GM23338 (cell line): ENCODE results near the gene LMX1B.

Experiments used
- CREB1 ChIP-seq: fragments of 250-450 bp; sonication (Bioruptor Pico); IDR thresholded peaks from 2 replicates; pipeline ENCODE4 v1.5.0; 2020; ENCODE audit warnings: low read depth, mild to moderate bottlenecking, moderate library complexity
- EZH2 ChIP-seq: fragments of 200-600 bp; sonication (generic); IDR thresholded peaks from one replicate; pipeline ENCODE4 v1.8.0; 2017; ENCODE audit warnings: antibody characterized with exemption, mild to moderate bottlenecking, low read depth; ENCODE audit not compliant: unreplicated experiment
- EZH2phosphoT487 ChIP-seq: fragments of 200-600 bp; sonication (generic); IDR thresholded peaks from one replicate; pipeline ENCODE4 v1.8.1; 2018; ENCODE audit warnings: antibody characterized with exemption; ENCODE audit not compliant: unreplicated experiment
- POLR2AphosphoS5 ChIP-seq: IDR thresholded peaks from 2 replicates; pipeline ENCODE4 v1.6.1; 2016; ENCODE audit warnings: antibody characterized with exemption, low read depth
- STAT1 ChIP-seq: IDR thresholded peaks from one replicate; pipeline ENCODE4 v1.6.1; 2016; ENCODE audit warnings: antibody characterized with exemption; ENCODE audit not compliant: unreplicated experiment
- TF ChIP-seq, protein P1 (sequence below), 2 experiments: fragments of 200-600 bp in 1 of 2; sonication (generic) in 1 of 2; conservative IDR thresholded peaks; 2 replicates each; pipeline versions ENCODE4 v1.5.1 to v1.6.1; 2016 to 2017; ENCODE audit warnings: antibody characterized with exemption in 2 of 2, low read depth in 2 of 2, mild to moderate bottlenecking in 2 of 2, moderate library complexity in 1 of 2

DNA sequence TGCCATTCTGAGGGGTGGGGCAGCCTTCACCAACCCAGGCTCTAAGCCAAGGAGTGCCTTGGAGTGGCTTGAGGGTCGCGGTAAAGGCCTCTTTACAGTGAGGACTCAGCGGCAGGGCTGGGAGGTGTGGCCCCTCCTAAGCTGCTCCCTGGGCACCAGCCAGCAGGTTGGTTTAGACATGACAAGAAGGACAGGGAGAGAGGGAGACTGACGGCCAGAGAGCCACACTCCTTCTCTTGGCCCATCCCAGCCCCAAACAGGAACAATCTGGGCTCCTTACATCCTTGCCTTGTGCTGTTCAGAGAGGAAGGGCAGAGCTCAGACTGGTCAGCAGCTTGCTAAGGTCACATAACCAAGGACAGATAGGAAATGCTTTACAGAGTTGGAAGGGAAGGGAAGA is 94.5 kb downstream of the LMX1B start:
- TF ChIP-seq EZH2phosphoT487 (no peak), POLR2AphosphoS5 (no peak), CREB1 (CRISPR knock-in tag) (no peak), EZH2 (no peak), STAT1 (no peak)
- TF ChIP-seq, protein P1, sequence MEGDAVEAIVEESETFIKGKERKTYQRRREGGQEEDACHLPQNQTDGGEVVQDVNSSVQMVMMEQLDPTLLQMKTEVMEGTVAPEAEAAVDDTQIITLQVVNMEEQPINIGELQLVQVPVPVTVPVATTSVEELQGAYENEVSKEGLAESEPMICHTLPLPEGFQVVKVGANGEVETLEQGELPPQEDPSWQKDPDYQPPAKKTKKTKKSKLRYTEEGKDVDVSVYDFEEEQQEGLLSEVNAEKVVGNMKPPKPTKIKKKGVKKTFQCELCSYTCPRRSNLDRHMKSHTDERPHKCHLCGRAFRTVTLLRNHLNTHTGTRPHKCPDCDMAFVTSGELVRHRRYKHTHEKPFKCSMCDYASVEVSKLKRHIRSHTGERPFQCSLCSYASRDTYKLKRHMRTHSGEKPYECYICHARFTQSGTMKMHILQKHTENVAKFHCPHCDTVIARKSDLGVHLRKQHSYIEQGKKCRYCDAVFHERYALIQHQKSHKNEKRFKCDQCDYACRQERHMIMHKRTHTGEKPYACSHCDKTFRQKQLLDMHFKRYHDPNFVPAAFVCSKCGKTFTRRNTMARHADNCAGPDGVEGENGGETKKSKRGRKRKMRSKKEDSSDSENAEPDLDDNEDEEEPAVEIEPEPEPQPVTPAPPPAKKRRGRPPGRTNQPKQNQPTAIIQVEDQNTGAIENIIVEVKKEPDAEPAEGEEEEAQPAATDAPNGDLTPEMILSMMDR (conservative IDR thresholded peaks at IDR 0.05; ENCODE audit: low read depth in 2 of 2): no peak
